Measurements from ENCODE around the gene CHST9.
"Not testable (repeated sequence)": the region's sequence is repeated elsewhere in the genome, so short reads cannot be mapped to it uniquely, and the experiment has no call there.

CHST9 gene

GRCh38 chr18:27185025-27185763 is at the start of gene CHST9:
CHST9 (minus strand) TSS chr18:27185308; CDS start chr18:27142809, 42,499 bp downstream.
- no peak for DNase-seq

GRCh38 chr18:27232355-27232754 is 47.2 kb upstream of the CHST9 start:
- not testable (repeated sequence) for DNase-seq

- not testable (repeated sequence) for DNase-seq
These were observed 46.6 kb upstream of the CHST9 start for GRCh38 chr18:27231671-27232070.

GRCh38 chr18:27231221-27231620 is 46.1 kb upstream of the CHST9 start:
- not testable (repeated sequence) for DNase-seq

GRCh38 chr18:27227721-27228120 is 42.6 kb upstream of the CHST9 start:
- DNase-seq = no peak

GRCh38 chr18:27226556-27227075 is 41.5 kb upstream of the CHST9 start:
- no peak for DNase-seq

- no peak for DNase-seq
These were observed 40.9 kb upstream of the CHST9 start for GRCh38 chr18:27225947-27226481.

GRCh38 chr18:27223526-27224291 is 38.6 kb upstream of the CHST9 start:
- DNase-seq = no peak

GRCh38 chr18:27214831-27215230 is 29.7 kb upstream of the CHST9 start:
- no peak for DNase-seq

- DNase-seq = no peak
These were observed 28.1 kb upstream of the CHST9 start for GRCh38 chr18:27213123-27213717.

GRCh38 chr18:27211569-27211968 is 26.5 kb upstream of the CHST9 start:
- no peak for DNase-seq

- no peak for DNase-seq
These were observed 21.3 kb upstream of the CHST9 start for GRCh38 chr18:27206411-27206810.

GRCh38 chr18:27202741-27203140 is 17.6 kb upstream of the CHST9 start:
- no peak for DNase-seq

- no peak for DNase-seq
These were observed 12.9 kb upstream of the CHST9 start for GRCh38 chr18:27198036-27198435.

GRCh38 chr18:27188309-27188708 is 3.2 kb upstream of the CHST9 start:
- DNase-seq = no peak

GRCh38 chr18:27185897-27186296 is 789 bp upstream of the CHST9 start:
- DNase-seq = no peak

- DNase-seq = no peak
These were observed 738 bp downstream of the CHST9 start for GRCh38 chr18:27184115-27185024.

GRCh38 chr18:27181726-27182125 is 3.4 kb downstream of the CHST9 start:
- no peak for DNase-seq

- no peak for DNase-seq
These were observed 6.7 kb downstream of the CHST9 start for GRCh38 chr18:27178424-27178823.

- DNase-seq = no peak
These were observed 9.2 kb downstream of the CHST9 start for GRCh38 chr18:27175914-27176313.

- DNase-seq = no peak
These were observed 9.9 kb downstream of the CHST9 start for GRCh38 chr18:27175245-27175644.

- no peak for DNase-seq
These were observed 13.1 kb downstream of the CHST9 start for GRCh38 chr18:27171993-27172392.

Measured in midbrain (tissue), 1 donor.